HG03045 (cell line): ENCODE results near the gene NDUFAF7.
"Not testable (repeated sequence)": the region's sequence is repeated elsewhere in the genome, so short reads cannot be mapped to it uniquely, and the experiment has no call there.

Experiments
- ATAC-seq: cut with Tn5 transposase; IDR thresholded peaks from one replicate; pipeline ENCODE4 v1.9.1; 2021; ENCODE audit warnings: mild to moderate bottlenecking, moderate library complexity; ENCODE audit not compliant: unreplicated experiment

Gene NDUFAF7

DNA sequence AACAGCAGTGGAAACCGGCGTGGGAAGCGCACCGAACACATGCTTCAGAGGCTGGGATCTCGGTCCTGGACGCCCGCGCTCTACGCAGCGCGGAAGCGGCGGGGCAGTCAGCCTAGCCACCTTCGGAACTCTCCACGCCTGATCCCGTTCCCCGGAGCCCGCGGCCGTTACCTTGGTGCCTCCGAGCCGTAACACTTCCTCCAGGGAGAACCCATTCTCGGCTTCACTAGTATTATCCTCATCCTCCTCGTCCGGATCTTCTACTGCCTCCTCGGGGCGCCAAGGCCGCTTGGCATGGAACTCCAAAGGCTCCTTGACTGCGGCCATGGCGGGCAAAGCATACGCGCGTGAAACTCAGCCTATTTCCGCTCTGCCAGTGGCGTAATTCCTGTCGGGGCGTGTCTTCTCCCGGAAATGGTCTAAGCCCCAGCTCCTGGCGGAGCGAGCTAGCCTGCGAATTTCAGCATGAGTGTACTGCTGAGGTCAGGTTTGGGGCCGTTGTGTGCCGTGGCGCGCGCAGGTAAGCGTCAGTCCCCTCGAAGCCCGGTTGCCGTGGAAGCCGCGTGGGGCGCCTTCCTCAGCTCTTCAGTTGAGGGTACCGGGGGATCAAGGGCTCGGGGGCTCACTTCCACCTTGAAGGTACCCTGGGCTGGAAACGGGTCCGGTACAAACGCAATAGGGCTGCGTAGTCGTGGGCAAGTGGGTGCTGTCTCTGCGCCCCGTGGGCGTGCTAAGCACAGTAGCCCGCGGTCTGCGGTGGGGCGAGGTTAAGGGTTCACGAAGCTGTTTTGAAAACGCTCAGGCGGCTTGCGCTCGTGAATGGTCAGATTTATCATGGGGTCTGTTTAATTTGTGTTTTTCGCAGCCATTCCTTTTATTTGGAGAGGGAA, at the start of gene NDUFAF7, which contains the start of gene CEBPZ:
Gene NDUFAF7 (plus strand): TSS at position 418 of the 890 bp plus-strand sequence. CDS start 48 bp downstream, at position 466.
Gene CEBPZ (minus strand): TSS at position 356 of the 890 bp plus-strand sequence. CDS start 29 bp downstream, at position 327.
- peak; percentile 96 for ATAC-seq

GRCh38 chr2:37181726-37182684, 49.5 kb upstream of the NDUFAF7 start:
- ATAC-seq = no peak

GRCh38 chr2:37188570-37188969, 42.9 kb upstream of the NDUFAF7 start, which contains the start of gene SULT6B1:
TSS of gene SULT6B1 (minus strand) at chr2:37188670. CDS start at chr2:37188640, 30 bp downstream.
- ATAC-seq = no peak

- no peak for ATAC-seq
Measured at GRCh38 chr2:37189452-37190153, 41.9 kb upstream of the NDUFAF7 start.

DNA sequence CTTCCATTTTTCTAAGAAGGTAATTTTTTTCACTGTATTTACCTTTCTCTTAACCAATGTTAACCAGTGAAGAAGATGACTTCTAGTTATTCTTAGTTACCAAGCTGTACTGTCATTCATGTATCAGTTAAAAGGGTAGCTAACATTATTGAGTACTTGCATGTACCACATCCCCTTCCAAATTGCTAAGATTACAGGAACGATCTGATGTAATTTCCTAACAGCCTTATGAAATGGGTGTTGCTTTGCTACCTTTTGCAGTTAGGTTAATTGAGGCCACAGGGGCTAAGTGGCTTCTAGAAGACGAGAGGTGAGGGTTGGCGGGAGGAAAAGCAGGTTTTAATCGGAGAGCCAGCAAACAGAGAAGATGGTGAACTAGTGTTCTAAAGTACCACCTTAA, 41.2 kb upstream of the NDUFAF7 start:
- no peak for ATAC-seq

GRCh38 chr2:37191253-37191652, 40.2 kb upstream of the NDUFAF7 start:
- no peak for ATAC-seq

DNA sequence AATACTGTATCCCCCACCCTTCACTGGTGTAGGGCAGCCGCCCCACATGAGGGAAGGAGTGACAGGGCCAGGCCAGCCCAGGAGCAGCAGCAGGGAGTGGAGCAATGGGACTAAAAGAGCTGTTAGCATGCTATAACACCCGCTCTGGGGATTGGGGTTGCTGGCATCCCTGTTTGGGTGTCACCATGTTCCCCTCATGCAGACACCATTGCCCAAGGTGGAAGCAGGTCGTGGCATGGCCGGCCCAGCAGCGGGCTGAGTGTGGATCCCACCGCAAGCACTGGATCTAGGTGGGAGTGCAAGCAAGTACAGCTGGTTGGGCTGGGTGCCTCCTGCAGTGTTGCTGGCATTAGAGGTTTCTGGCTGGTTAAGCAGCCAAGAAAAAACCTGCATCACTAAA, 39.7 kb upstream of the NDUFAF7 start:
- ATAC-seq = no peak

- ATAC-seq = no peak
Measured at GRCh38 chr2:37192551-37192950, 38.9 kb upstream of the NDUFAF7 start.

DNA sequence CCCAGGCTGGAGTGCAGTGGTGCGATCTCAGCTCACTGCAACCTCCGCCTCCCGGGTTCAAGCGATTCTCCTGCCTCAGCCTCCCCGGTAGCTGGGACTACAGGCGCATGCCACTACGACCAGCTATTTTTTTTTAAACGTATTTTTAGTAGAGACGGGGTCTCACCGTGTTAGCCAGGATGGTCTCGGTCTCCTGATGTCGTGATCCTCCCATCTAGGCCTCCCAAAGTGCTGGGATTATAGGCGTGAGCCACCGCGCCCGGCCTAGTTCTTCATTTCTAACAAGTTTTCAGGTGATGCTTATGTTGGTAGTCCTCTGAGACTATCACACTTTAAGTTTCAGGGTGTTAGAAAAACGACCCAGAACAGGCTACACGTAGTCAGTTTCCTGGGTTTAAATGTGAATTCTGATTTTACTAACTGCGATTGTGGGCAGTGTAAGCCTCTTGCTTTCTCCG, 35.6 kb upstream of the NDUFAF7 start:
- not testable (repeated sequence) for ATAC-seq

DNA sequence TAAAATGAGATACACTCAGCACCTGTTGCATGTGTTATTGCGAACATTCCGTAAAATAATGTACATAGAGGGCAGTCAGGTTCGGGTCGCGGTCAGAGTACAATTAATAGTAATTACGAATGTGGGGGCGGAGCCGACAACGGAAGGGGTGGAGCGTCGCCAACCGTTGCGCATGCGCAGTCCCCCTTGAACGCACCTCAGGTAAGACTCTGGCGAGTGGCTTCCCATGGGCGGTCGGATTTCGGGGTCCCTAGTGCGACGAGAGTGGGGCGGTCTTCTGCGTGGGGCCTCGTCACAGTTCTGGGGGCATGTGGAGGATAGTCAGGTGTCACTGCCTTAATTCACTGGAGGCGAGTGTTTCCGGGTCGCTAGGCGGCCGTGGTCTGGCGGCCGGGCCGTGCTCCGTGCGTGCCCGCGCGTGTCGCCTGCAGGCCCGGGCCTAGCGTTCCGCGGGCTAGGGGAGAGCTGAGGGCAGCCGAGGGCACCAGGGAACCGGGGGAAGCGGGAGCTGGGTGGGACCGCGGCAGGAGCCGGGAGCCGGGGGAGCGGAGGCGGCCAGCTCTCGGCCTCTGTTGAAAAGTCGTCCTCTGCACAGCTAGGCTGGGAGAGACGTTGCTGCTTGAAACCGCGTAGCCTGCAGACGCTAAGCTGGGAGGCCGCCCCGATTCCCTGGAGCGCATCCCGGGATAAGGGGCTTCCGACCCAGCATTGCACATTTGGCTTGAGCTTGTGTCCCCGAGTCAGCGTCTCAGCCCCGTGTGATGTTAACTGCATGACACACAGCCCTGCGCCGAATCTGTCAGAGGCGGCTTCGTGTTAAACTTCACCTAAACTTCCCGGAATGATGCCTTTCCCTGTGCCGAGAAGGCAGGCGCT, 34.9 kb upstream of the NDUFAF7 start, which contains the start of gene CEBPZOS:
Gene CEBPZOS (plus strand): TSS at position 177 of the 876 bp plus-strand sequence. CDS start 3,209 bp downstream, outside the sequence.
- peak; percentile 76 for ATAC-seq

- no peak for ATAC-seq
Measured at GRCh38 chr2:37198681-37199065, 32.8 kb upstream of the NDUFAF7 start.

DNA sequence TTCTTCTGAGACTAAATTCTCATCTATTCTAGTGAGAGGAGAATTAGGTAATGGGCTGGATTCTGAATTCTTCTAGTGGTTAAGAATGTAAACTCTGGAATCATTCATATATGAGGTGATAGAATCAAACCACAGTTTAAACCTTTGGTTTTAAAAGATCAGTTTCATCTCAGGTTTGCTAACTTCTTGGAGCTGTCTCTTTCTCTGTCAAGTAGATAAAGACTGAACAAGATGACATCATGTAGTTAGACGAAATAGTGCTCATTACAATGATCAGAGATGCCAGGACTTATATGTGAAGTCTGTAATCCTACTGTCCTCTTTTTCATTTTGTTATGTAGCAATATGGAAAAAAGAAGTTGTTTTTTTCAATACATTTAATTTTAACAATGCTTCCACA, 30.2 kb upstream of the NDUFAF7 start:
- no peak for ATAC-seq

- no peak for ATAC-seq
Measured at GRCh38 chr2:37201766-37202165, 29.7 kb upstream of the NDUFAF7 start.

DNA sequence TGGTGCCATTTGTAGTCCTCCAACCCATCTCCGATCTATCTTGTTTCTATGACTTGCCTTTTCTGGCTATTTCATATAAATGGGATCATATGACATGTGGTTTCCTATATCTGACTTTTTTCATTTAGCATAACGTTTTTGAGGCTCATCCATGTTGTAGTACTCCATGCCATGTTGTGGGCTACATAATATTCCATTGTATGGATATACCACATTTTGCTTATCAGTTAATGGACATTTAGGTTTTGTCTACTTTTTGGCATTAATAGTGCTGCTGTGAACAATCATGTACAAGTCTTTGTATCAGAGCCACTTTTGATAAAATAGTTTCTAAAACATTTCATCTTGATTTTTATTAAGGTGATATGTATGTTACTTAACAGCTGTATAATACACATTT, 27.8 kb upstream of the NDUFAF7 start:
- ATAC-seq = no peak

- ATAC-seq = not testable (repeated sequence)
Measured at GRCh38 chr2:37205071-37205661, 26.3 kb upstream of the NDUFAF7 start.

GRCh38 chr2:37205689-37206341, 25.6 kb upstream of the NDUFAF7 start:
- no peak for ATAC-seq

GRCh38 chr2:37206760-37207159, 24.7 kb upstream of the NDUFAF7 start:
- not testable (repeated sequence) for ATAC-seq

- ATAC-seq = no peak
Measured at GRCh38 chr2:37211212-37211611, 20.2 kb upstream of the NDUFAF7 start.
